Hepatocyte (in vitro differentiated cells): ENCODE measurements around the gene GALNT18. TPM values are rescaled to one million over a fixed set of nuclear protein-coding genes. Genes with fewer than 3 reads are reported as not detected.

Experiments used
- DNase-seq: peaks from one replicate; pipeline ENCODE4 v3.0.0-alpha.2; 2016; ENCODE audit warnings: low spot score
- H2AFZ ChIP-seq: fragments of 200-600 bp; sonication (generic); 2 replicates; pipeline ENCODE4 v1.6.0; 2016; ENCODE audit warnings: antibody characterized with exemption, mild to moderate bottlenecking
- H3K27ac ChIP-seq: fragments of 200-600 bp; sonication (generic); 2 replicates; pipeline ENCODE4 v1.5.1; 2016; ENCODE audit warnings: mild to moderate bottlenecking
- H3K27me3 ChIP-seq: fragments of 200-600 bp; sonication (generic); 2 replicates; pipeline ENCODE4 v1.6.1; 2016
- H3K36me3 ChIP-seq: fragments of 200-600 bp; sonication (generic); replicated peaks from 2 replicates; pipeline ENCODE4 v1.5.1; 2016; ENCODE audit warnings: low read depth; ENCODE audit not compliant: insufficient read depth
- H3K4me1 ChIP-seq: fragments of 200-600 bp; sonication (generic); 2 replicates; pipeline ENCODE4 v1.5.1; 2016; ENCODE audit warnings: mild to moderate bottlenecking, moderate library complexity; ENCODE audit not compliant: insufficient read depth
- H3K4me2 ChIP-seq: fragments of 200-600 bp; sonication (generic); 2 replicates; pipeline ENCODE4 v1.6.0; 2016
- H3K4me3 ChIP-seq: fragments of 200-600 bp; sonication (generic); 2 replicates; pipeline ENCODE4 v1.5.1; 2016; ENCODE audit warnings: mild to moderate bottlenecking
- H3K79me2 ChIP-seq: fragments of 200-600 bp; sonication (generic); 2 replicates; pipeline ENCODE4 v1.6.0; 2017; ENCODE audit warnings: mild to moderate bottlenecking
- H3K9me2 ChIP-seq: fragments of 200-600 bp; sonication (generic); replicated peaks from 2 replicates; pipeline ENCODE4 v1.6.0; 2017; ENCODE audit warnings: mild to moderate bottlenecking; ENCODE audit not compliant: insufficient read depth
- H3K9me3 ChIP-seq: fragments of 200-600 bp; sonication (generic); 2 replicates; pipeline ENCODE4 v1.5.1; 2016; ENCODE audit warnings: low read depth, mild to moderate bottlenecking
- H4K20me1 ChIP-seq: fragments of 200-600 bp; sonication (generic); 2 replicates; pipeline ENCODE4 v1.6.0; 2016; ENCODE audit warnings: mild to moderate bottlenecking; ENCODE audit not compliant: insufficient read depth, poor library complexity, severe bottlenecking
- CTCF ChIP-seq: fragments of 200-600 bp; sonication (generic); IDR thresholded peaks from 2 replicates; pipeline ENCODE4 v1.5.1; 2016; ENCODE audit warnings: antibody characterized with exemption, mild to moderate bottlenecking; ENCODE audit not compliant: poor library complexity
- EZH2 ChIP-seq: fragments of 200-600 bp; sonication (generic); IDR thresholded peaks from 2 replicates; pipeline ENCODE4 v1.6.1; 2016; ENCODE audit warnings: antibody characterized with exemption, mild to moderate bottlenecking, borderline replicate concordance
- EZH2phosphoT487 ChIP-seq: fragments of 200-600 bp; sonication (generic); IDR thresholded peaks from one replicate; pipeline ENCODE4 v1.6.1; 2018; ENCODE audit warnings: antibody characterized with exemption, mild to moderate bottlenecking, low read depth, moderate library complexity; ENCODE audit not compliant: unreplicated experiment, severe bottlenecking
- WGBS: methylation state at CpG from one replicate; pipeline ENCODE4 v1.1.6; 2016; ENCODE audit warnings: low lambda C conversion rate; ENCODE audit errors: missing lambda C conversion rate; 5-methylcytosine and 5-hydroxymethylcytosine counted together
- polyA plus RNA-seq: library from polyadenylated mRNA; unstranded; fragments of >200 nt; fragmentation: Nextera tagmentation; extraction: Ambion mirVana; gene quantifications from 2 replicates; pipeline ENCODE4 v1.2.1, GENCODE V29; 2016
- total RNA-seq: library from RNA; depleted of rRNA; stranded (reverse); fragments of >200 nt; gene quantifications from 2 replicates; pipeline ENCODE4 v1.2.3, GENCODE V29; 2014

The GALNT18 gene
- total and polyA plus RNA-seq, 2 experiments from 2014 or later = 11.6 to 22.4 TPM

GRCh38 chr11:11243590-11244469 lies 378.0 kb downstream of the GALNT18 start:
- Histone ChIP-seq H3K79me2 (no peaks in the 10 kb centered on the region), H3K27me3 (no peaks in the 10 kb centered on the region), H2AFZ (no peak overlapping the region), H4K20me1 (no peaks in the 10 kb centered on the region), H3K27ac (peak overlapping the region; percentile 32), H3K4me1 (no peaks in the 10 kb centered on the region), H3K4me2 (no peak overlapping the region), H3K4me3 (no peak overlapping the region), H3K9me2 (no peaks in the 10 kb centered on the region), H3K9me3 (no peaks in the 10 kb centered on the region), H3K36me3 (no peaks in the 10 kb centered on the region)
- TF ChIP-seq CTCF (no peak), EZH2 (no peak), EZH2phosphoT487 (no peak)
- 39% methylated on average over 9 of the region's 9 CpGs for WGBS
- peak; percentile 65 for DNase-seq

GRCh38 chr11:11243209-11243589 lies 378.6 kb downstream of the GALNT18 start:
- H3K9me2 ChIP-seq = no peaks in the 10 kb centered on the region
- no peaks in the 10 kb centered on the region for H3K4me1 ChIP-seq
- H2AFZ ChIP-seq = no peak overlapping the region
- no peaks in the 10 kb centered on the region for H4K20me1 ChIP-seq
- no peaks in the 10 kb centered on the region for H3K27me3 ChIP-seq
- no peaks in the 10 kb centered on the region for H3K9me3 ChIP-seq
- H3K79me2 ChIP-seq = no peaks in the 10 kb centered on the region
- 84% methylated on average over 6 of the region's 6 CpGs for WGBS
- no peak overlapping the region for H3K4me2 ChIP-seq
- H3K27ac ChIP-seq = peak overlapping the region; percentile 32
- DNase-seq = peak; percentile 28
- H3K36me3 ChIP-seq = no peaks in the 10 kb centered on the region
- TF ChIP-seq CTCF (no peak), EZH2phosphoT487 (no peak), EZH2 (no peak)
- H3K4me3 ChIP-seq = no peak overlapping the region

- no peaks in the 10 kb centered on the region for H3K79me2 ChIP-seq
- no peak for DNase-seq
- WGBS = 93% methylated on average over 2 of the region's 2 CpGs
- H3K27me3 ChIP-seq = no peaks in the 10 kb centered on the region
- no peaks in the 10 kb centered on the region for H3K9me2 ChIP-seq
- H3K4me1 ChIP-seq = no peaks in the 10 kb centered on the region
- no peak overlapping the region for H3K27ac ChIP-seq
- H3K4me2 ChIP-seq = no peak overlapping the region
- no peaks in the 10 kb centered on the region for H3K36me3 ChIP-seq
- H2AFZ ChIP-seq = no peak overlapping the region
- TF ChIP-seq EZH2phosphoT487 (no peak), CTCF (no peak), EZH2 (no peak)
- no peaks in the 10 kb centered on the region for H4K20me1 ChIP-seq
- no peak overlapping the region for H3K4me3 ChIP-seq
- H3K9me3 ChIP-seq = no peaks in the 10 kb centered on the region
Measured at GRCh38 chr11:11241284-11241683, 380.5 kb downstream of the GALNT18 start.
